WERI-Rb-1 (cell line): ENCODE measurements around the gene CCDC177.

Experiments used
- DNase-seq: peaks from one replicate; pipeline ENCODE4 v3.0.0-alpha.2; 2020
- H3K27ac ChIP-seq: fragments of 250-450 bp; sonication (Bioruptor Pico); 2 replicates; pipeline ENCODE4 v1.5.1; 2020; ENCODE audit warnings: mild to moderate bottlenecking, moderate library complexity
- H3K27me3 ChIP-seq: fragments of 250-450 bp; sonication (Bioruptor Pico); 2 replicates; pipeline ENCODE4 v1.5.1; 2021; ENCODE audit warnings: mild to moderate bottlenecking, low read depth, moderate library complexity; ENCODE audit not compliant: insufficient read depth, severe bottlenecking
- H3K36me3 ChIP-seq: fragments of 250-450 bp; sonication (Bioruptor Pico); 2 replicates; pipeline ENCODE4 v1.5.1; 2020; ENCODE audit warnings: mild to moderate bottlenecking, moderate library complexity
- H3K4me3 ChIP-seq: 2 replicates; pipeline ENCODE4 v1.5.1; 2011; ENCODE audit warnings: low read depth, mild to moderate bottlenecking, control low read depth, low read length
- H3K9me3 ChIP-seq: fragments of 250-450 bp; sonication (Bioruptor Pico); 2 replicates; pipeline ENCODE4 v1.5.1; 2021; ENCODE audit warnings: mild to moderate bottlenecking, moderate library complexity; ENCODE audit not compliant: severe bottlenecking
- TF ChIP-seq, protein P1 (sequence below): IDR thresholded peaks from 2 replicates; pipeline ENCODE4 v1.5.1; 2011; ENCODE audit warnings: low read depth, mild to moderate bottlenecking, control low read depth, inconsistent platforms, low read length

The CCDC177 gene

DNA sequence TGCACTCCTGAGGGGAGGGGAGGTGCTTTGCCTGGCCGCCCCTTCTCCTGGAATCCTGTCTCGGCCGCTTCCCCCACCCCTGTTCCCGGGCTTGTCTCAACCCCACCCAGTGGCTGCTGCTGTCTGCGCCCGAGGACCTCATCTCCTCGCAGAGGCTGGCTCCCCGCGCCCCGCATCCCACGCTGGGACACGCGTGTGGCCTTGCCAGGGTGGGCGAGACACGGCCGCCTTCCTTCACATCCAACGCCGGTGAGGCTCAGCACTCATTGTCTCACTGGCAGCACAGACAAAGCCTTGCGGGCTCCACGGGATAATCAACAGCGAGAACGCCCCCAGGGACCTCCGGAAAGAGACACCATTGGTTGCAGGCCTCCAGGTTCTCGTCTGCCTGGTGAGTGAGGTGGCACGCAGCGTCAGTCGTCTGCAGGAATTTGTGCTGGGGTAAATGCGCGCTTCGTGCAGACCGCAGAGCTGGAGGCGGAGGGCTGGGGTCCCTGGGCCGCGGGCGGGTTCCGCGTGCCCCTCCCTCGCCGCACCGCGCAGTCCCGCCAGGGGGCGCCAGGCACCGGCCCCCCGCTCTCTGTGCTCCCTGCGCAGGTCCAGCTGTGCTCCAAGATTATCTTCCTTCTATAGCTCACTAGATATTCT, 26.8 kb downstream of the CCDC177 start:
- H3K36me3 ChIP-seq, result no peaks in the 10 kb centered on the region
- no peaks in the 10 kb centered on the region for H3K9me3 ChIP-seq
- H3K4me3 ChIP-seq, result no peak overlapping the region
- TF ChIP-seq, protein P1, sequence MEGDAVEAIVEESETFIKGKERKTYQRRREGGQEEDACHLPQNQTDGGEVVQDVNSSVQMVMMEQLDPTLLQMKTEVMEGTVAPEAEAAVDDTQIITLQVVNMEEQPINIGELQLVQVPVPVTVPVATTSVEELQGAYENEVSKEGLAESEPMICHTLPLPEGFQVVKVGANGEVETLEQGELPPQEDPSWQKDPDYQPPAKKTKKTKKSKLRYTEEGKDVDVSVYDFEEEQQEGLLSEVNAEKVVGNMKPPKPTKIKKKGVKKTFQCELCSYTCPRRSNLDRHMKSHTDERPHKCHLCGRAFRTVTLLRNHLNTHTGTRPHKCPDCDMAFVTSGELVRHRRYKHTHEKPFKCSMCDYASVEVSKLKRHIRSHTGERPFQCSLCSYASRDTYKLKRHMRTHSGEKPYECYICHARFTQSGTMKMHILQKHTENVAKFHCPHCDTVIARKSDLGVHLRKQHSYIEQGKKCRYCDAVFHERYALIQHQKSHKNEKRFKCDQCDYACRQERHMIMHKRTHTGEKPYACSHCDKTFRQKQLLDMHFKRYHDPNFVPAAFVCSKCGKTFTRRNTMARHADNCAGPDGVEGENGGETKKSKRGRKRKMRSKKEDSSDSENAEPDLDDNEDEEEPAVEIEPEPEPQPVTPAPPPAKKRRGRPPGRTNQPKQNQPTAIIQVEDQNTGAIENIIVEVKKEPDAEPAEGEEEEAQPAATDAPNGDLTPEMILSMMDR, result peak; percentile 54
- DNase-seq, result no peak
- no peaks in the 10 kb centered on the region for H3K27me3 ChIP-seq
- no peak overlapping the region for H3K27ac ChIP-seq

DNA sequence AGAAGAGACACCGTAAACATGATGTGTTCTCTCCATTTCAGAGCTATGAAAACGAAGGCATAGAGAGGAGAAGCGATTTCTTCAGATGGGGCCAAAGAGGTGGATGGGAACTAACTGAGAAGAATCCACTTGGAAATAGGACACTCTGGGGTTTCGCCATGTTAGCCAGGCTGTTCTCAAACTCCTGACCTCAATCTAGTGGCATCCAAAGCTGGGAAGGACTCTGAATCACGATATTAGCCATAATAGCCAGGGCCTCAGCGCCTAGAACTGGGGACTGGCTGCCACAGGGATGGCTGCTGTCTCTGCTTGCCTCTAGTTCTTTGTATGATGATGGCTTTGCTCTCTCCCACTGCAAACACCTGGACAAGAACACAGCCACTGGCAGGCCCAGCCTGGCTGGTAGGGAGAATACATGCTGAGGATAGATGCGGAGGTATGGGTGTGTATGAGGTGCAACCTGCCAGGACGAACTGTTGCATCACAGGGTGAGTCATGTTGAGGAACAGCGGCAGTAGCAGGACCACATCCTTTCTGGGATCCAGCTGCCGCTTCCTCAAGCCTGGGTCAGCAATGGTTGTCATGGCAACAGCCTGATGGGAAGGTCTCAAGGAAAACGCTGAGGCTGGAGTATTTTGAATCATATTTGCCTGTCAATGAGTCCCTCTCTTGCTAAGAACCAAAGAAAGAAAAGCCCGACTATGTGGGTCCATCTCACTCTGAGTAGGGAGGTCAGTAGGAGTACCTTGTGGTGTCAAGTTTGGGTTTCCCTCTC, 31.1 kb downstream of the CCDC177 start:
- no peak for DNase-seq
- peaks cover 14% of the 10 kb centered on the region for H3K27me3 ChIP-seq
- H3K27ac ChIP-seq, result no peak overlapping the region
- TF ChIP-seq, protein P1, result no peak
- H3K36me3 ChIP-seq, result no peaks in the 10 kb centered on the region
- no peaks in the 10 kb centered on the region for H3K9me3 ChIP-seq
- H3K4me3 ChIP-seq, result no peak overlapping the region

DNA sequence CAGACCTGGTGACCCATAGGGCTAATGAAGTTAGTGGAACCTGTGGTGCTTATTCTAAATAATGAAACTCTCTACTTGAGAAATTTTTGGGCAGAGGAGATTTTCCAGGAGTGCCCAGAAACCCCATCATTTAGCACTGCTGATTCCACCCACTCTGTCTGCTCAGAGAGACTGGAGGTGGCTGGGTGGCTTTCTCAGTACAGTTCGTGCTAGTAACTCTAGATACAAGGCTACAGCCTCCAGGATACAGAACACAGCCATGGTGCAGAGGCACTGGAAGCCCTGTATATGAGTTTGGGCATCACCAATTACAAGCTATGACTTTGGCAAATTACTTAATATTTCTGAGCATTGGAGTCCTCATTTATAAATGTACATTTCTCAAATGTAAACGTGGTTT, 32.4 kb downstream of the CCDC177 start:
- no peaks in the 10 kb centered on the region for H3K9me3 ChIP-seq
- TF ChIP-seq, protein P1, result no peak
- no peaks in the 10 kb centered on the region for H3K36me3 ChIP-seq
- H3K4me3 ChIP-seq, result no peak overlapping the region
- no peak for DNase-seq
- no peak overlapping the region for H3K27ac ChIP-seq
- H3K27me3 ChIP-seq, result peaks cover 18% of the 10 kb centered on the region

DNA sequence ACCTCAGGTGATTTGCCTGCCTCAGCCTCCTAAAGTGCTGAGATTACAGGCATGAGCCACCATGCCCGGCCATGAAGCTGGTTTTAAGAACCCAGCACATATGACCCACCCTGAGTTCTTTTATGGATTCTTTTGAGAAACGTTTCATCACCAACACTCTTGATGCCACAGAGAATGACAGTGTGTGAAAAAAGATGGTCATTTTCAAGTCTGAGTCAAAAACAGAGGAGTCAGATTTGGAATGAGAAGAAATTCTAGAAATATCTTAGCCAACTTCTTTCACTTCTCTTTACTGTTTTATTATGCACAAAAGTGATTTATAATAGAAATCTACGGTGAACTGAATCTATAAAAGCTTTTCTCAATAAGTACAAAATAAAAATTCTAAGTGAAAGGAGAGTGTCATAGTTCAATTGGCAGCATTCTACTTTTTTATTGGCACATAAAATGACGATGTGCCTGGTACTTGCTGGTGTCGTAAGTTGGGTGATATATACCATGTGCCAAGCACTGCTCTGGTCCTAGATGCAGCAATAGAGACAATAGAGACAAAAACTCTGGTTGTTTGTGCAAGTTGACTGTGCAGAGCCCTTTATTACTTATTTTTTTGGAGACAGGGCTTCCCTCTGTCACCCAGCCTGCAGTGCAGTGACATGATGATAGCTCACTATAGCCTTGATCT, 33.9 kb downstream of the CCDC177 start:
- H3K27me3 ChIP-seq, result peaks cover 30% of the 10 kb centered on the region
- no peaks in the 10 kb centered on the region for H3K9me3 ChIP-seq
- no peak for DNase-seq
- H3K4me3 ChIP-seq, result no peak overlapping the region
- TF ChIP-seq, protein P1, result no peak
- no peaks in the 10 kb centered on the region for H3K36me3 ChIP-seq
- no peak overlapping the region for H3K27ac ChIP-seq

DNA sequence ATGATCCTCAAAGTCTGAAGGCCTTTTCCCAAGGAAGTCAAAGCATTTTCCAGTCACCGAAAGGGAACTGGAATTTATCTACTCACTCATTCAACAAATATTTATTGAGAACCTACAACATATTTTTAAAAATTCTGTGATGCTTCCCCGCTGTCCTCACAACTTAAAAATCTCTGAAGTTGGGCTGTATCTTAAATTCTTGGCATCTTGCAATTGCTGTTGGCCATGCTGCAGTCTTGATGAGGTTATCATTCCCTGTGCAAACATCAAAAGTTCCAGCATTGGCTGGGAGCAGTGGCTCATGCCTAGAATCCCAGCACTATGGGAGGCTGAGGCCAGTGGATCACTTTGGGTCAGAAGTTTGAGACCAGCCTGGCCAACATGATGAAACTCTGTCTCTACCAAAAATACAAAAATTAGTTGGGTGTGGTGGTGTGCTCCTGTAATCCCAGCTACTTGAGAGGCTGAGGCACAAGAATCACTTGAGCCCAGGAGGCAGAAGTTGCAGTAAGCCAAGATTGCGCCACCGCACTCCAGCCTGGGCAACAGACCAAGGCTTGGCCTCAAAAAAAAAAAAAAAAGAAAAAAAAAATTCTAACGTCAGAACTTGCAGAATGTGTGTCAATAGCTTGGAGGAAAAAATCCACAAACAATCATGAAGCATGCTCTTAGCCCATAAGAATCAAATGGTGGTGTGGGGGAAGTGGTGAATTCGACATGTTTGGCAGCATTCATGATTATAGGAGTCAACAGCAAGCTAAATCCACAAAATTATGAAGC, 34.9 kb downstream of the CCDC177 start:
- TF ChIP-seq, protein P1, result no peak
- no peaks in the 10 kb centered on the region for H3K36me3 ChIP-seq
- DNase-seq, result no peak
- peaks cover 30% of the 10 kb centered on the region for H3K27me3 ChIP-seq
- H3K27ac ChIP-seq, result no peak overlapping the region
- no peaks in the 10 kb centered on the region for H3K9me3 ChIP-seq
- H3K4me3 ChIP-seq, result no peak overlapping the region
